HK-2 (cell line): ENCODE results near the gene TSPOAP1.

Experiments used
- DNase-seq: peaks from one replicate; pipeline ENCODE4 v3.0.0-alpha.2; 2018; ENCODE audit not compliant: unreplicated experiment

Gene TSPOAP1

GRCh38 chr17:58328195-58329034, at the start of gene TSPOAP1:
Gene TSPOAP1, minus strand, starts transcription at chr17:58328795. Its CDS starts 875 bp downstream, at chr17:58327920.
- DNase-seq = no peak

GRCh38 chr17:58377661-58378060, 49.1 kb upstream of the TSPOAP1 start:
- DNase-seq = no peak

GRCh38 chr17:58377093-58377601, 48.6 kb upstream of the TSPOAP1 start:
- DNase-seq = no peak

GRCh38 chr17:58376472-58377000, 47.9 kb upstream of the TSPOAP1 start:
- no peak for DNase-seq

GRCh38 chr17:58375811-58376210, 47.2 kb upstream of the TSPOAP1 start:
- no peak for DNase-seq

GRCh38 chr17:58375256-58375655, 46.7 kb upstream of the TSPOAP1 start:
- no peak for DNase-seq

- no peak for DNase-seq
These were observed 45.3 kb upstream of the TSPOAP1 start for GRCh38 chr17:58373923-58374322.

GRCh38 chr17:58373003-58373402, 44.4 kb upstream of the TSPOAP1 start:
- DNase-seq = no peak

GRCh38 chr17:58371300-58371950, 42.8 kb upstream of the TSPOAP1 start:
- no peak for DNase-seq

- DNase-seq = no peak
These were observed 42.1 kb upstream of the TSPOAP1 start for GRCh38 chr17:58370716-58371115.

- no peak for DNase-seq
These were observed 41.7 kb upstream of the TSPOAP1 start for GRCh38 chr17:58370309-58370708.

GRCh38 chr17:58369214-58370031, 40.8 kb upstream of the TSPOAP1 start:
- DNase-seq = no peak

GRCh38 chr17:58368860-58369213, 40.2 kb upstream of the TSPOAP1 start:
- DNase-seq = no peak

GRCh38 chr17:58367461-58367860, 38.9 kb upstream of the TSPOAP1 start:
- no peak for DNase-seq

GRCh38 chr17:58365980-58366595, 37.5 kb upstream of the TSPOAP1 start:
- DNase-seq = no peak

- DNase-seq = no peak
These were observed 36.8 kb upstream of the TSPOAP1 start for GRCh38 chr17:58365185-58365979.

GRCh38 chr17:58364270-58364942, 35.8 kb upstream of the TSPOAP1 start:
- no peak for DNase-seq

GRCh38 chr17:58363457-58364185, 35.0 kb upstream of the TSPOAP1 start:
- no peak for DNase-seq

- no peak for DNase-seq
These were observed 33.9 kb upstream of the TSPOAP1 start for GRCh38 chr17:58362368-58363014.
